H9 (cell line): ENCODE measurements around the gene KRT2. TPM values are rescaled to one million over a fixed set of nuclear protein-coding genes. Genes with fewer than 3 reads are reported as not detected.

Experiments used
- DNase-seq: peaks from one replicate; pipeline ENCODE4 v3.0.0-alpha.2; 2017
- H2AFZ ChIP-seq: one replicate; pipeline ENCODE4 v1.6.1; 2013; ENCODE audit warnings: mild to moderate bottlenecking, low read length, control low read depth, moderate library complexity
- H2AK5ac ChIP-seq: 2 replicates; pipeline ENCODE4 v1.6.1; 2013; ENCODE audit warnings: low read length, control low read depth, mixed read lengths; ENCODE audit not compliant: insufficient read length
- H2BK120ac ChIP-seq: one replicate; pipeline ENCODE4 v1.6.1; 2013; ENCODE audit warnings: low read depth, mild to moderate bottlenecking, low read length, control low read depth, inconsistent platforms; ENCODE audit not compliant: poor library complexity, severe bottlenecking
- H2BK12ac ChIP-seq: 2 replicates; pipeline ENCODE4 v1.6.1; 2013; ENCODE audit warnings: low read length, control low read depth, mixed read lengths, low read depth; ENCODE audit not compliant: insufficient read length
- H2BK15ac ChIP-seq: 2 replicates; pipeline ENCODE4 v1.6.1; 2013; ENCODE audit warnings: low read depth, low read length, control low read depth
- H2BK20ac ChIP-seq: one replicate; pipeline ENCODE4 v1.6.1; 2013; ENCODE audit warnings: low read depth, mild to moderate bottlenecking, low read length, control low read depth, inconsistent platforms; ENCODE audit not compliant: poor library complexity, severe bottlenecking
- H2BK5ac ChIP-seq: 2 replicates; pipeline ENCODE4 v1.6.1; 2013; ENCODE audit warnings: low read length, control low read depth, mixed read lengths; ENCODE audit not compliant: insufficient read length
- H3K14ac ChIP-seq: 2 replicates; pipeline ENCODE4 v1.6.1; 2013; ENCODE audit warnings: low read length, control low read depth; ENCODE audit not compliant: insufficient read depth
- H3K18ac ChIP-seq: 2 replicates; pipeline ENCODE4 v1.6.1; 2013; ENCODE audit warnings: low read depth, mild to moderate bottlenecking, mixed read lengths, low read length, control low read depth; ENCODE audit not compliant: insufficient read length
- H3K23ac ChIP-seq: 2 replicates; pipeline ENCODE4 v1.6.1; 2013; ENCODE audit warnings: low read length, control low read depth, mixed read lengths, low read depth; ENCODE audit not compliant: insufficient read length
- H3K23me2 ChIP-seq: 2 replicates; pipeline ENCODE4 v1.6.1; 2013; ENCODE audit warnings: low read depth, mild to moderate bottlenecking, mixed read lengths, low read length, control low read depth; ENCODE audit not compliant: insufficient read length, poor library complexity, severe bottlenecking
- H3K27ac ChIP-seq: 2 replicates; pipeline ENCODE4 v1.5.1; 2013; ENCODE audit warnings: low read length, control low read depth, mixed read lengths, low read depth; ENCODE audit not compliant: insufficient read length
- H3K27me3 ChIP-seq: 2 replicates; pipeline ENCODE4 v1.6.1; 2013; ENCODE audit warnings: low read length, control low read depth, inconsistent platforms; ENCODE audit not compliant: insufficient read depth
- H3K4ac ChIP-seq: 2 replicates; pipeline ENCODE4 v1.6.1; 2013; ENCODE audit warnings: low read depth, mild to moderate bottlenecking, control low read depth, inconsistent platforms, low read length, moderate library complexity
- H3K4me1 ChIP-seq: 2 replicates; pipeline ENCODE4 v1.6.1; 2013; ENCODE audit warnings: low read length, control low read depth, inconsistent platforms; ENCODE audit not compliant: insufficient read depth
- H3K4me2 ChIP-seq: 2 replicates; pipeline ENCODE4 v1.6.1; 2013; ENCODE audit warnings: low read length, control low read depth, mixed read lengths; ENCODE audit not compliant: insufficient read length, insufficient read depth
- H3K56ac ChIP-seq: 2 replicates; pipeline ENCODE4 v1.6.1; 2013; ENCODE audit warnings: low read depth, mild to moderate bottlenecking, mixed read lengths, low read length, control low read depth; ENCODE audit not compliant: insufficient read length
- H3K79me1 ChIP-seq: 2 replicates; pipeline ENCODE4 v1.6.1; 2013; ENCODE audit warnings: low read depth, mild to moderate bottlenecking, moderate library complexity, low read length, control low read depth, inconsistent platforms; ENCODE audit not compliant: insufficient read depth, poor library complexity, severe bottlenecking
- H3K79me2 ChIP-seq: 2 replicates; pipeline ENCODE4 v1.6.1; 2013; ENCODE audit warnings: low read length, control low read depth, inconsistent platforms; ENCODE audit not compliant: insufficient read depth
- H3K9ac ChIP-seq: 2 replicates; pipeline ENCODE4 v1.6.1; 2013; ENCODE audit warnings: low read length, control low read depth, mixed read lengths; ENCODE audit not compliant: insufficient read length; ENCODE audit errors: extremely low read depth
- H3K9me3 ChIP-seq: one replicate; pipeline ENCODE4 v1.6.1; 2013; ENCODE audit warnings: low read depth, low read length, inconsistent platforms; ENCODE audit not compliant: control insufficient read depth
- H3T11ph ChIP-seq: one replicate; pipeline ENCODE4 v1.6.1; 2013; ENCODE audit warnings: mild to moderate bottlenecking, low read length, control low read depth, inconsistent platforms
- H4K20me1 ChIP-seq: one replicate; pipeline ENCODE4 v1.6.1; 2013; ENCODE audit not compliant: control insufficient read depth, insufficient read length, insufficient read depth
- H4K5ac ChIP-seq: 2 replicates; pipeline ENCODE4 v1.6.1; 2013; ENCODE audit warnings: low read depth, mild to moderate bottlenecking, mixed read lengths, low read length, control low read depth; ENCODE audit not compliant: insufficient read length
- H4K8ac ChIP-seq: replicated peaks from 2 replicates; pipeline ENCODE4 v1.6.1; 2013; ENCODE audit warnings: low read length, control low read depth, mixed read lengths, low read depth; ENCODE audit not compliant: insufficient read length
- H4K91ac ChIP-seq: 2 replicates; pipeline ENCODE4 v1.6.1; 2013; ENCODE audit warnings: low read depth, mild to moderate bottlenecking, moderate library complexity, mixed read lengths, low read length, control low read depth; ENCODE audit not compliant: insufficient read length
- H3K27ac Mint-ChIP-seq, 3 experiments: 2 replicates in 2 of 3; 3 replicates in 1 of 3; pipeline ENCODE4 v1.8.0; 2020 to 2021; ENCODE audit warnings: mixed read lengths in 3 of 3, mild to moderate bottlenecking in 1 of 3, moderate library complexity in 1 of 3
- H3K27me3 Mint-ChIP-seq: 2 replicates; pipeline ENCODE4 v1.8.0; 2021; ENCODE audit warnings: low read depth, mild to moderate bottlenecking, moderate library complexity, mixed read lengths
- H3K36me3 Mint-ChIP-seq, 3 experiments: 2 replicates in 2 of 3; 3 replicates in 1 of 3; pipeline ENCODE4 v1.8.0; 2020 to 2021; ENCODE audit warnings: low read depth in 3 of 3, mixed read lengths in 3 of 3; ENCODE audit not compliant: insufficient read depth in 1 of 3
- H3K4me1 Mint-ChIP-seq, 2 experiments: 2 replicates each; pipeline ENCODE4 v1.8.0; 2020; ENCODE audit warnings: mixed read lengths in 2 of 2
- H3K4me3 Mint-ChIP-seq, 2 experiments: 2 replicates in 1 of 2; 3 replicates in 1 of 2; pipeline ENCODE4 v1.8.0; 2020 to 2021; ENCODE audit warnings: mild to moderate bottlenecking in 2 of 2, mixed read lengths in 2 of 2, moderate library complexity in 1 of 2
- H3K9me3 Mint-ChIP-seq, 2 experiments: 2 replicates in 1 of 2; 3 replicates in 1 of 2; pipeline ENCODE4 v1.8.0; 2020; ENCODE audit warnings: mild to moderate bottlenecking in 2 of 2, mixed read lengths in 2 of 2, moderate library complexity in 1 of 2
- CTCF ChIP-seq: fragments of 200-600 bp; sonication (generic); conservative IDR thresholded peaks from 3 replicates; pipeline ENCODE4 v1.8.0; 2021; ENCODE audit warnings: antibody characterized with exemption, mild to moderate bottlenecking
- WGBS: extraction: QIAGEN DNeasy Blood & Tissue Kit; methylation state at CpG from one replicate; pipeline ENCODE4 v1.1.7; 2013; ENCODE audit warnings: missing lambda C conversion rate, low lambda C conversion rate, mixed read lengths; ENCODE audit not compliant: insufficient read length; ENCODE audit errors: extremely low coverage; 5-methylcytosine and 5-hydroxymethylcytosine counted together
- total RNA-seq: library from RNA; stranded (reverse); gene quantifications from 2 replicates; pipeline ENCODE4 v1.2.1, GENCODE V29; 2021

Gene KRT2
- total RNA-seq, 1 experiment from 2014 or later, result not detected

DNA sequence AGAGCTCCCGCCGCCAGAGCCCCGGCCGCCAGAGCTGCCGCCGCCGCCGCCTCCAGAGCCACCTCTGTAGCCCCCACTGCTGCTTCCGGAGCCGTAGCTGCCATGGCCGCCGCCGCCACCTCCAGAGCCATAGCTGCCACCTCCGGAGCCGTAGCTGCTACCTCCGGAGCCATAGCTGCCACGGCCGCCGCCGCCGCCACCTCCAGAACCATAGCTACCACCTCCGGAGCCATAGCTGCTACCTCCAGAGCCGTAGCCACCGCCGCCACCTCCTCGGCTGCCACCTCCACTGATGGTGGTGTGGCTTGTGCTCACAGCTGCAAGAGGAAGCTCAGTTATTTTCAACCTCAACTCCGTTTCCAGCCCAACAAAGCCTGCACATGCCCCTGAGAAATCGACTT, 23.3 kb upstream of the KRT2 start:
- Histone ChIP-seq H2BK15ac (no peak overlapping the region), H2BK120ac (no peak overlapping the region), H2BK5ac (no peak overlapping the region), H3K9ac (no peak overlapping the region), H3K27ac (no peak overlapping the region), H3K79me2 (no peaks in the 10 kb centered on the region), H2AK5ac (no peak overlapping the region), H3T11ph (no peak overlapping the region), H2BK20ac (no peak overlapping the region), H3K9me3 (no peaks in the 10 kb centered on the region), H4K8ac (no peak overlapping the region), H4K91ac (no peak overlapping the region), H3K27me3 (no peaks in the 10 kb centered on the region), H3K4ac (no peak overlapping the region), H3K23ac (no peak overlapping the region), H3K4me1 (no peaks in the 10 kb centered on the region), H3K14ac (peak overlapping the region; percentile 58; the same call in 1 of the 2 replicates), H2BK12ac (no peak overlapping the region), H4K5ac (no peak overlapping the region), H4K20me1 (no peaks in the 10 kb centered on the region), H3K23me2 (no peaks in the 10 kb centered on the region), H3K4me2 (no peak overlapping the region), H3K18ac (no peak overlapping the region), H3K56ac (no peak overlapping the region), H2AFZ (no peak overlapping the region), H3K79me1 (no peaks in the 10 kb centered on the region)
- Mint-ChIP-seq H3K36me3 (no peaks in the 10 kb centered on the region), H3K9me3 (no peaks in the 10 kb centered on the region), H3K4me3 (no peak overlapping the region), H3K27ac (no peak overlapping the region), H3K27me3 (peaks cover 19% of the 10 kb centered on the region), H3K4me1 (no peaks in the 10 kb centered on the region)
- DNase-seq, result no peak
- WGBS, result no CpG with 5 or more reads among the region's 28 CpGs
- no peak for TF ChIP-seq CTCF
